ENCODE measurements around the gene NUDT8.
"Not testable (repeated sequence)": the region's sequence is repeated elsewhere in the genome, so short reads cannot be mapped to it uniquely, and the experiment has no call there.

NUDT8 gene

GRCh38 chr11:67627441-67627811 is 2.3 kb downstream of the NUDT8 start:
- DNase-seq = no peak

- DNase-seq = no peak
Observed at GRCh38 chr11:67626970-67627369, 2.8 kb downstream of the NUDT8 start.

DNA sequence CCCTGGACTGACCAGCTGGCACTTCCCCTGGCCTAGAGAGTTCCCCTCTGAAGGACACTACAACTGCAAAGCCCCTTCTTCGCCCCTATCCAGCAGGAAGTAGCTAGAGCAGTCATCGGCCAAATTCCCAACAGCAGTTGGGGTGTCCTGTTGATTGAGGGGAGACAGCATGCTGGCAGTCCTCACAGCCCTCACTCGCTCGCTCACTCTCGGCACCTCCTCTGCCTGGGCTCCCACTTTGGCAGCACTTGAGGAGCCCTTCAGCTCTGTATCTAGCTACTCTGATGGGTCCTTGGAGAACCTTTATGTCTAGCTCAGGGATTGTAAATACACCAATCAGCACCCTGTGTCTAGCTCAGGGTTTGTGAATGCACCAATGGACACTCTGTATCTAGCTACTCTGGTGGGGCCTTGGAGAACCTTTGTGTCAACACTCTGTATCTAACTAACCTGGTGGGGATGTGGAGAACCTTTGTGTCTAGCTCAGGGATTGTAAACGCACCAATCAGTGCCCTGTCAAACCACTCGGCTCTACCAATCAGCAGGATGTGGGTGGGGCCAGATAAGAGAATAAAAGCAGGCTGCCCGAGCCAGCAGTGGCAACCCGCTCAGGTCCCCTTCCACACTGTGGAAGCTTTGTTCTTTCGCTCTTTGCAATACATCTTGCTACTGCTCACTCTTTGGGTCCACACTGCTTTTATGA is 3.5 kb downstream of the NUDT8 start:
- DNase-seq = not testable (repeated sequence)

- DNase-seq = not testable (repeated sequence)
Observed at GRCh38 chr11:67623795-67624194, 5.9 kb downstream of the NUDT8 start.

DNA sequence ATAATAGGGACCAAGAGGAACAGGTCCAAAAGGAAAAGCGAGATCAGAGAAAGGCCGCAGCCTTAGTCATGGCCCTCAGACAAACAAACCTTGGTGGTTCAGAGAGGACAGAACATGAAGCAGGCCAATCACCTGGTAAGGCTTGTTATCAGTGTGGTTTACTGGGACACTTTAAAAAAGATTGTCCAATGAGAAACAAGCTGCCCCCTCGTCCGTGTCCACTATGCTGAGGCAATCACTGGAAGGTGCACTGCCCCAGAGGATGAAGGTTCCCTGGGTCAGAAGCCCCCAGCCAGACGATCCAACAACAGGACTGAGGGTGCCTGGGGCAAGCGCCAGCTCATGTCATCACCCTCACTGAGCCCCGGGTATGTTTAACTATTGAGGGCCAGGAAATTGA is 6.8 kb downstream of the NUDT8 start:
- not testable (repeated sequence) for DNase-seq

DNA sequence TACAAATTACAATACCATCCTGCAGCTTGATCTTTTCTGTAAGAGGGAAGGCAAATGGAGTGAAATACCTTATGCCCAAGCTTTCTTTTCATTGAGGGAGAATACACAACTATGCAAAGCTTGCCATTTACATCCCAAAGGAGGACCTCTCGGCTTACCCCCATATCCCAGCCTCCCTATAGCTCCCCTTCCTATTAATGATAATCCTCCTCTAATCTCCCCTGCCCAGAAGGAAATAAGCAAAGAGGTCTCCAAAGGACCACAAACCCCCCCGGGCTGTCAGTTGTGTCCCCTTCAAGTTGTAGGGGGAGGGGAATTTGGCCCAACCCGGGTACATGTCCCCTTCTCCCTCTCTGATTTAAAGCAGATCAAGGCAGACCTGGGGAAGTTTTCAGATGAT is 7.8 kb downstream of the NUDT8 start:
- DNase-seq = not testable (repeated sequence)

DNA sequence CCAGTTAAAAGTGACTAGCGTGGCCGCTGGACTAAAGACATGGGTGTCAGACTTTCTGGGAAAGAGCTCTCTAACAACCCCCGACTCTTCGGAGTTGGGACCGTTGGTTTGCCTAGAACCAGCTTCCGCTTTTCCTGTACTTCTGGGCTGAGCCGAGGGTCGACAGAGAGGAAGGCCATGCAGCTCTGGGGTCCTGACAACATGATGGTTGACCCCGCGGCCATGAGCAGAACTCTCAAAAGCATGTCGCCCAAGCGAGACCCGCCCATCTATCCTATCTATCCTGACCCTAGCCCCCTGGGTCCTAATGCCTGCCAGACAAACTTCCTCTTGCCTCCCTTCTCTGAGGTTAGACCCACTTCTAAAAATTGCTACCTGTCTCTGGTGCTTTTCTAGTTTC is 9.1 kb downstream of the NUDT8 start:
- not testable (repeated sequence) for DNase-seq

DNA sequence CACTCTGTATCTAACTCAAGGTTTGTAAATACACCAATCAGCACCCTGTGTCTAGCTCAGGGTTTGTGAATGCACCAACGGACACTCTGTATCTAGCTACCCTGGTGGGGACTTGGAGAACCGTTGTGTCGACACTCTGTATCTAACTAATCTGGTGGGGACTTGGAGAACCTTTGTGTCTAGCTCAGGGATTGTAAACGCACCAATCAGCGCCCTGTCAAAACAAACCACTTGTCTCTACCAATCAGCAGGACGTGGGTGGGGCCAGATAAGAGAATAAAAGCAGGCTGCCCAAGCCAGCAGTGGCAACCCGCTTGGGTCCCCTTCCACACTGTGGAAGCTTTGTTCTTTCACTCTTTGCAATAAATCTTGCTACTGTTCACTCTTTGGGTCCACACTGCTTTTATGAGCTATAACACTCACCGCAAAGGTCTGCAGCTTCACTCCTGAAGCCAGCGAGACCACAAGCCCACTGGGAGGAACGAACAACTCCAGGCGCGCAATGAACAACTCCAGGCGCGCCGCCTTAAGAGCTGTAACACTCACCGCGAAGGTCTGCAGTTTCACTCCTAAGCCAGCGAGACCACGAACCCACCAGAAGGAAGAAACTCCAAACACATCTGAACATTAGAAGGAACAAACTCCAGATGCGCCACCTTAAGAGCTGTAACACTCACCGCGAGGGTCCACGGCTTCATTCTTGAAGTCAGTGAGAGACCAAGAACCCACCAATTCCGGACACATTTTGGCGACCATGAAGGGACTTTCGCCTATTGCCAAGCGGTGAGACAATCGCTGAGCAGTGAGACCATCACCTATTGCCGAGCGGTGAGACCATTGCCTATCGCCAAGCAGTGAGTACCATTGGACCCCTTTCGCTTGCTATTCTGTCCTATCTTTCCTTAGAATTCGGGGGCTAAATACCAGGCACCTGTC is 9.8 kb downstream of the NUDT8 start:
- not testable (repeated sequence) for DNase-seq

- not testable (repeated sequence) for DNase-seq
Observed at GRCh38 chr11:67618901-67619659, 10.7 kb downstream of the NUDT8 start.

DNA sequence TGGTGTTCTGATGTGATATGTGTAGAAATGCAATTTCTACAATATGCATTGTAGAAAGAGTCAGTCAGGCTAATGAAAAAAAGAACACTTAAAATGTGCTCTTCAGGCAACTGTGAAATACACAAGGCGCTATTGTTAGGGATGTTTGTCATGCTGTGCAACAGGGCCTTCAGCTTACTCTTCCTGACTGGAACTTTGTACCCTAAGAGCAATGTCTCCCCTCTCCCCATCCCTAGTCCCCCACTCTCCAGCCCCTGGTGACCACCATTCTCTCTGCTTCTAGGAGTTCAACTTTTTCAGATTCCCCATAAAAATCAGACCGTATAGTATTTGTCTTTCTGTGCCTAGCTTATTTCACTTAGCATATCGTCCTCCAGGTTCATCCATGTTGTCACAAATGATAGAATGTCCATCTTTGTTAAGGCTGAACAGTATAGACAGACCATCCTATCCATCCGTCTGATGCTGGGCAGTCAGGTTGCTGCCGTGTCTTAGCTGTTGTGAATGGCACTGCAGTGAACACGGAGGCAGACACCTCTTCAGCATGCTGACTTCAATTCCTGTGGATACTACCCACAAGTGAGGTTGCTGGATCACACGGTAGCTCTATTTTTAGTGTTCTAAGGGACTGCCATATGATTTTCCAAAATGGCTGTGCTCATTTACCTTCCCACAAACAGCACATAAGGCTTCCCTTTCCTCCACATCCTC is 12.3 kb downstream of the NUDT8 start:
- no peak for DNase-seq

DNA sequence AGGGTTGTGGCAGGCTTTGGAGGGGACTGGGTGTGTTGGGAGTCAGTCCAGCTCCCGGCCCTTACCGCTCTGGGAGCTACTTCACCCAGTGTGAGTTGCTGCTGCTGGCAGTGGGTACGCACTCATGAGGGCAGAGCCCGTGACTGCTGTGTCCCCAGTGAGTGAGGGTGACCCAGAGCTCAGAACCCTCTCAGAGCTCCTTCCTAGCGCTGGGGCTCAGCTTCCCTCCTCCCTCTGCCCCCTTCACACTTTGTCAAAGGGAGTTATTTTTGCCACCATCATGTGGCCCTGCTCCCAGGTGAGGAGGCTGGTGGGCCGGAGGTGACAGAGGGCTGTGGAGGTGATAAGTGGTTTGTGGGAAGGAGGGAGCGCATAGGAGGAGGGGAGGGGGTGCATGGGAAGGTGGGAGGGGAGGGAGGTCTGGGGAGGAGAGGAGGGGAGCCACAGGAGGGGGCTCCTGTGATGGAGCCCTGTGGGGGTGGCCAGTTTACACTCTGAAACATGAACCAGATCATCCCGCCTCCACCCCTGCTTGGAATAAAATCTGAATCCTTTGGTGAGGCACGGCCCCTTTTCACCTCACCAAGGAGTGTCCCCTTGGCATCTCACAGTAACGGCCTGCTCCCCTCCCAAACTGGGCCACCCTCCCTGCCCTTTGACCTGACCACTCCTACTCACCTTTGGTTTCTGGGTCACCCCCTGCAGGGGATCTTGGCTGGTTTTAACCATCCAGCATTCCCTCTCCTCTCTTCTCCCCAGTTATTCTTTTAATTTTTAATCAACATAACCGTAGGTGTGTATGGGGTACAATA is 13.1 kb downstream of the NUDT8 start:
- no peak for DNase-seq

DNA sequence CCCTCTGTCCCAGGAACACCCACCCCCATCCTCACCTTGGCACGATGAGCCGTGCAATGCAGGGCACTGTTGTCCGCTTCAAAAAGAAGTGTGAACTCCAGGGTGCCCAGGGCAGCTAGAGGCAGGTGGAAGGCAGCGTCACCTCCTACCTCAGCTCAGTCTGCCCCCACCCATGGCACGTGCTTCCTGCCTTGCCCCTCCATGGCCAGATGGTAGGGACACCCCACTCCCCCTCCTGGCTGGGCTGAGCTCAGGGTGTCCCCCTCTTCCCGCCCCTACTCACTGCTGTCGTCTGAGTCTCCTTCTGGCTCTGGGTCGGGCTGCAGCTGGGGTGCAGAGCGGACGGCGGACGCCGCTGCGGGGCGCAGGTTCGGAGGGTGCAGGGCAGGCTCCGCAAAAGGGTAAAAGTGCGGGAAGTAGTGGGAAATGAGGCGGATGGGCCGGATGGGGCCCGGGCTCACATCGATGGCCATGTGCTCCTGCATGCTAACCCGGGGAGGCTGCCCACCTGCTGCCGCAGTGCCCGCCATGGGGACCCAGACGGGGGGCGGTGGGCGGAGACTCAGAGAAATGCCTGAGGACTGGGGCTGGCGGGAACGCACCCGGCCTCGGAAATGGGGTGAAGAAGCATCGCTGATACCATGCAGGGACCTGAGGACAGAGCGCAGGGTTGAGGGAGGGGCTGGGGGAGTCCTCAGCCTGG is 13.9 kb downstream of the NUDT8 start:
- DNase-seq = peak; percentile 36

GRCh38 chr11:67614730-67615714 is 14.7 kb downstream of the NUDT8 start:
- peak; percentile 57 for DNase-seq

DNA sequence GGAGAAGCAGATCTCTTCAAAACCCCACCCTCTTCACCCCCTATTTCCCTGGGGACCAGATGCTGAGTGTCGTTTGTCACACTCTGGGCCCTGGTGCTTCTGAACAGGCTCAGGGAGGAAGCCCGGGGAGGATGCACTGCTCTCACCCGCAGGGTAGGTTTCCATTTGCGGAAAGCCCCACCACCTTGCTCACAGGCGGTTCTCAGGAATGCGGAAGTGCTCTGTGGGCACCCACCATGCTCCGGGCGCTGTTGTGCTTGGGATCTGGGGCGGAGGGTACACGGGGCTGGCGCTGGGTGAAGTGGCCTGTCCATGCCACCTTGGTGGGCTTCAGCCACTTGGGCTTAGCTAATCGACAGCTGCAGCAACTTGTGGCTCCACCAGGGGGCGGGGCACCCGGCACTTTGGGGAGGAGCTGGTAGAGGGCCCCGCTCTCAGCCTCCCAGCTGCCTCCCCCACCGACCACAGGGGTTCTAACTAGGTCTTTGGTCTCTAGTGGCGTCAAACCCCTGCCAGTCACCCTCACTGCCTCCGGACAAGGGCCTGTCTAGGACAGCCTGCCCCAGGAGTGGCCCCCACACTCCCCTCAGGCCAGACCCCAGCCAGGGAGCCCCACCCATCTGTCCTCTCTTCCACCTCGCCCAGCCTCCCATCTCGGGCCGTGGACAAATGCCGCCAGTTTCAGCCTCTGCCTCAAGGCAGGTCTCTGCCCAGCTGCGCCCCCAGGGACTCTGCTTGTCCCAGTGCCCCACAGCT is 15.6 kb downstream of the NUDT8 start:
- DNase-seq = peak; percentile 93

DNA sequence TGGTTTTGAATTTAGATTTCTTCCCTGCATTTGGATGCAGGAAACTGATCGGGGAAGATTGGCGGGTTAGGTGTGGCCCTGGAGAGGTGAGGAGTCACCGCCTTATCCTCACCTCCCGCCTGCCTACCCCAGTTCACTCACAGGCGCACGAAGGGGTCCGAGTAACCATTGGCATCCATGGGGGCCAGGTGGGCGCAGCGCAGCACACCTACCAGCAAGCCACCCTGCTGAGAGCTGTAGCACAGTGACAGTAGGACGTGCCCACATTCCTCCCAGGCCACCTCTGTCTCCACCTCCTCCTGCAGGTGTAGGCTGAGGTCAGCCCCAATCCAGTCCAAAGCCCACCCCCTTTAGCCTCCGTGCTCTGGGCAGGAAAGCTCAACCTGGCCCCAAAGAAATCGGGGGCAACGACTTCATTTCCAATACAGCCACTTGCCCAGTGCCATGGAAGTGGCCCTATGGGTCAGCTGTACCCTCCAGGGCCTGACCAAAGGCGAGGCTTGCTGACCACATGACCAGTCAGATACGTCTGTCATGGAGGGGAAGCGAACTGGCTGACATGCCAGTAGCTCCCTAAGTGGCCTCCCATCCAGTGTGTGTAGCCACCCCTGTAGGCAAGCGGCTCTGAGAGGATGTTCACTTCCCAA is 16.3 kb downstream of the NUDT8 start:
- DNase-seq = no peak

GRCh38 chr11:67612751-67613150 is 17.0 kb downstream of the NUDT8 start:
- no peak for DNase-seq

DNA sequence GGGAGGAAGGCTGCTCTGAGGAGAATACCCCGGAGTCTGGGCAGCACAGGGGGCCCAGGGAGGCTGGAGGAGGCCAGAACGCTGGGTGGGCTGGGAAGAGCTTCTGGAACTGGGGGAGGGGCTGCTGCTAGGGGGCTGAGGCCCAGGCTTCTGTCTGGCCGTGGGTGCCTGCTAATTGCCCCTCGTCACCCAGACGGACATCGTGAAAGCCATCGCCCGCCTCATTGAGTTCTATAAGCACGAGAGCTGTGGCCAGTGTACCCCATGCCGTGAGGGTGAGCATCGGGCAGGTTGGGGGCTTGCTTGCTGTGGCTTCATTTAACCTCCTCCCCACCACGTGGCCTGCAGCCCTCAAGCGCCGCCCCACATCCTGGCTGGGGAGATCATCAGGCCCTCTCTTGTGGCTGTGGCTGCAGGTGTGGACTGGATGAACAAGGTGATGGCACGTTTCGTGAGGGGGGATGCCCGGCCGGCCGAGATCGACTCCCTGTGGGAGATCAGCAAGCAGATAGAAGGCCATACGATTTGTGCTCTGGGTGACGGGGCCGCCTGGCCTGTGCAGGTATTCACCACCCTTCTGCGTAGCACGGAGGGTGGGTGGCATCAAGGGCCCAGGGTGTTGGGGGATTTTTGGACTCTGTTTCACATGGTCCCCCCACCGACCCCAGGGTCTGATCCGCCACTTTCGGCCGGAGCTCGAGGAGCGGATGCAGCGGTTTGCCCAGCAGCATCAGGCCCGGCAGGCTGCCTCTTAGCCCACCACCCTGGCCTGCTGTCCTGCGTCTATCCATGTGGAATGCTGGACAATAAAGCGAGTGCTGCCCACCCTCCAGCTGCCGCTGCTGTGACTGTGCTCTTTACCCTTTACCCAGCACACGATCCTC is 17.8 kb downstream of the NUDT8 start:
- DNase-seq = no peak
